Colon (tissue), 2 donors: ENCODE results near the gene CDH22.

ENCODE experiments used
- FAIRE-seq: peaks from 2 replicates; lab custom pipeline; 2012; peaks lifted over from hg19 to GRCh38; lab: Jason Lieb, UNC
- donor health status: control.
- donor health status: control.

Gene CDH22

DNA sequence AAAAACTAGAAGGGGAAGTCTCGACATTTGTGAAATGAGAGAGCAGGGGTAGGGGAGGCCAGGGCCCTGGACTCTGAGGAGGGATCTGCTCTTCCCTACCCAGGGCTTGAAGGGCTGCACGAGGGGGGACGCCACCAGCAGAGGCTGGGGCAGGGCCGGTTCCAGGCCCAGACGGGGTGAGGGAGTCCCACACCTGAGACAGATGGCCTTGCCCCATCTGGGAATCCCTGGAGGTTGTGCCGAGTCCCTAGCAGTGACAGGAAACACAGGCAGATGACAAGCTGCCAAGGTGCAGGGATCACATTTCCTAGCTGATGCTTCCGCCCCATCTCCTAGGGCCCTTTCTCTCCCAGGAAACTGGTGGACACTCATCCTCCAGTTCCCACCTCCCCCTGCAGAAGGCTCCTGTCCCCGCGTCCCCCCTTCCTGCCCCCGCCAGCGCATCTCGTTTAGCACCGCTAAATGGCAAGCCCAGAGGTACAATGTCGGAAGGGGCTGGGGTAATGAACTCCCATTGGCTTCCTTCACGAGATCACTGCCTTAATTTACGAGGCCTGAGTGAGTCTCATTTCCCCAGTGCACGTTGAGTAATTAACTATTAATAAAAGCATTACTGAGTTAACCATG, 35.2 kb upstream of the CDH22 start:
- no peak for FAIRE-seq

DNA sequence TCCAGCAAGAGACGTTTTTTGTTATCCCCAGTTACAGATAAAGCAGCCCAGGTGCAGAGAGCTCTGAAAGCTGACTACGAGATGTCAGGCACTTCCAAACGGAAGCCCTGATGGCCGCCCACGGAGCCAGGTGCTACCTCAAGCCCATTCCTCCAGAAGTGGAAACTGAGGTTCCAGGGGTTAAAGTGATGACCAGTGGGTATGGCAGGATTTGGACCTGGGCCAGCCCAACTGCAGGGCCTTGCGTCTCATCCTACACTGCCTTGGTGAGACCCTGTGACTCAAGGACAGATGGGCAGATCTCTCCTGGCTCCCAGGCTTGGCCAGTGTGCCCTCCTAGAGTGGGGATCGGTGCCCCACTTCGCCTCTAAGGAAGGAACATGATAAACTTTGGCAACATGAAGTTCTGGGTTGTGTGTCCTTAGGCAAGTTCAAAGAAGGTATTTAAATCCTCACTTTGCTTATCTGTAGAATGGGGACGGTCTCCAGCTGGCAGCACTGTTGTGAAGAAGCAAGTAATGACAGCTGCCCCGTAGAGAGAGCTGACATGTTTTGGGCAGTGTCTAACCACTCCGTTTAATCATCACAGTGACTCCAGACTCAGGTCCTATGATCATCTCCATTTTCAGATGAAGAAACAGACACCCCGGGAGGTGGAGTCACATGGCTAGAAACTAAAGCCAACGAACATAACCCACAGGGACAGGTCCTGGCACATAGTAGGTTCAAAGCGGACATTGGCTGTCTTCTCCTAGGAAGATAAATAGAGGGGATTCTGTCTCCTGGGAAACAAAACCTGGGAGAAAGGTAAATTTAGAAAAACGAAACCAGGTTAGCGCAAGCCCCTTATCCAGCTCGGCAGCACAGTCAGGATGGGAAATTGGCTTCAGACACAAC, 34.4 kb upstream of the CDH22 start:
- FAIRE-seq = no peak

DNA sequence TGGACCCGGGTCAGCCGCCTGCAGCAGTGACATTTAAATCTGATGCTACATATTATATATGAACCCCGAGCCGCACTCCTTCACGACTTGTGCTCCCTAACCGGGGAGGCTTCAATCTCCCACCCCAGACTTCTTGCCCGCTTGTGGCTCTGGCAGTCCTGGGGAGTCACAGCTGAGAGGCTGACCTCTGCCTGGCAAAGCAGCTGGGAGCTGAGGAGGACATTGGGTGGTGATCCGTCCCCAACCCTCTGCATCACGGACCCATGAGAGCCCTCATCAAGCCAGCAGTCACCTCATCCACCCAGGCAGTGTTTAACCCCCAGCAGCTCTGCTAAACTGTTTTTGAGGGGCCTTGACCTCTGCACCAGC, 33.7 kb upstream of the CDH22 start:
- no peak for FAIRE-seq

DNA sequence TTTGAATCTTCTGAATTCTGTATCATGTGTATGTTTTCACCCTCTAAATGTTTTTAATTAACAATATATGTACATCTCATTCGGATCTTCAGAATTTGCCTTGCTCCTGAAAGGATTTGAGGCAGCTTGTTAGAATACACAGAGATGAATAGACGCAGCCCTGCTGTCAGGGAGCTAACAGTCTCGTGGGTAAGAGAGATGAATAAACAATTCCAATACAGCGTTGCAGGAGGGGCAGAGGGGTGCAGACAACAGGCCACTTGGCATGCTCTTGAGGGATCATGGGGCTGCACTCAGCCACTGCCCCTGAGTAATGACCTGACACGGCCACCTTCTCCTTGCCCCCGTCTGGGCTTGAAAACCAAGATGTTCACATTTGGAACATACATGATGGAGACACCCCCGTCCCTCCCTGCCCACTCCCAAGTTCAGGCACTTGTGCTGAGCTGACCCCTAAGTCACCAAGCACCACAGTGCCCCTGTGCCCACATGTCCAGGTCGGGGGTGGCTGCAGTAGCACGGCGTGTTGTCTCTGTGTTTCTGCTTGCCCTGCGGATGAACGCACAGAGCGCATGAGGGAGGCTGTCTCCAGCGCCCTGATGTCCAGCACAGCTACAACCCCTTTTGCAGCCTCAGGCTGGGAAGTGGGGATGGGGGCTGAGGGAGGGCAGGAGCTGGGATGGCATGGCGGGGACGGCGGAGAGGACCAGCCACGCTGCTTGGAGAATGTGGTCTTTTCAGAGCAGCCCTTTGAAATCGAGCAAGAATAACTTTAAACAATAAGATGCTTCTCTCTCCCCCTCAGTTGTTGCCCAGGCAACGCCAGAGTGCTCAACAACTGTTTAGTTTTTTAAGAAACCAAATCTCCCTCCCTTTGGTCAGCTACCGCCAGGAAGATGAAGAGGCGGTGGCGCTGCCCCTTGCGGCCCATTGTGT, 33.0 kb upstream of the CDH22 start:
- FAIRE-seq = no peak

DNA sequence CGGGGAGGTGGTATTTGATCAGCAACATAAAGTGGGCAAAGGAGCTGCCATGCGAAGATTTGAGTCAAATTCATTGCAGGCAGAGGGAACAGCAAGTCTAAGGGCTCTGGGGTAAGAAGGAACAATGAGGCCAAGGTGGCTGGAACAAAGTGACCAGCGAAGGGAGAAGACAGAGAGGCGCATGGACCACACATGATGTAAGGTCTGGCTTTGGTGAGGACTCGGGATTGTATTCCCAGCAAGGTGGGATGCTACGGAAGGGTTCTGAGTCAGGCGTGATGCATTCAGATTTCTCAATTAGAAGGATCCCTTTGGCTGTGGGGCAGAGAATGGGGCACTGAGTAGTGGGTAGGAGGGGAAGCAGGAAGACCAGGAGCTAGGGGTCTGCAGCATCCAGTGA, 30.7 kb upstream of the CDH22 start:
- no peak for FAIRE-seq

DNA sequence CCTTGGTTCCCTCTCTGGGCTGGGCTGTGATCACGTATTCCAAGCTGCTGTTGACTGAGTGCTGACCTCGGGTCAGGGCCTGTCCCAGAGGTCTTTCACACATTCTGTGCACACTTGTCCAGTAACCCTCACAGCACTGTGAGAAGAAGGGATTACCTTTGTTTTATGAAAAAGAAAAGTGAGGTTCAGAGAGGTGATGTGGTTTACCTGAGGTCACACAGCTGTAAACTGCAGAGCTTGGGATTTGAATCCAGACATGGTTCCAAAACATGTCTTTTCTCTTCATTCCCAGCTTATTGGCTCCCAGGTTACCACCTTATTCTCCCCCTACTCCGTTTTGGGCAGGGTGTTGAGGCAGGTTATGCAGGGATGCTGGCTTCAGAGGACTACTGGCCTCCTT, 28.4 kb upstream of the CDH22 start:
- no peak for FAIRE-seq

DNA sequence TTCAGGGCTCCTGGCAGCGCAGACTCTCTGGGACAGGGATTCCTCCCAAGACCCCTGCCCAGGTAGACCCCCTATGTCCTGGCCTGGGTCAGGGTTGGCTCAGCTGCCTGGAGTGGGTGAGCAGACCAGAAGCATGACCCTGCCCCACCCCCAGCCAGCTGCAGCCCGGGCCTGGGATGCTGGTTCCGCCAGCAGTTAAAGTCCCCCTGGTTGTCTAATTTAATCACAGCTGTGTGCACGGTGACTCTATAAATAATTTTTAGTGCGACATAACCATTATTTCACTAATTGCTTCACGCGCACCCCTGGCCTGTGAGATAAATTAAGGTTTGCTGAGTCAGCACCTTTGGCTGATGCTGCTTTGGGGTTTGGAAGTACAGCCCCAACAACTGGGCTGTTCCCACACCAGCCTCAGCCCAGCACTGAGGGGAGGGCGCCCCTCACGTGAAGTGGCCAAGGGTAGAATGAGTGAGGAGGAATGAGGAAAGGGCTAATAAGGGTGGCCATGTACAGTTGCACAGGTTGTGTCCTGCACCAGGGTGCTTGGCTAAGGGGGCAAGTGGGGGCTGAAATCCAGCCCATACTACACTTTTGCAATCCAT, 26.1 kb upstream of the CDH22 start:
- FAIRE-seq = no peak

DNA sequence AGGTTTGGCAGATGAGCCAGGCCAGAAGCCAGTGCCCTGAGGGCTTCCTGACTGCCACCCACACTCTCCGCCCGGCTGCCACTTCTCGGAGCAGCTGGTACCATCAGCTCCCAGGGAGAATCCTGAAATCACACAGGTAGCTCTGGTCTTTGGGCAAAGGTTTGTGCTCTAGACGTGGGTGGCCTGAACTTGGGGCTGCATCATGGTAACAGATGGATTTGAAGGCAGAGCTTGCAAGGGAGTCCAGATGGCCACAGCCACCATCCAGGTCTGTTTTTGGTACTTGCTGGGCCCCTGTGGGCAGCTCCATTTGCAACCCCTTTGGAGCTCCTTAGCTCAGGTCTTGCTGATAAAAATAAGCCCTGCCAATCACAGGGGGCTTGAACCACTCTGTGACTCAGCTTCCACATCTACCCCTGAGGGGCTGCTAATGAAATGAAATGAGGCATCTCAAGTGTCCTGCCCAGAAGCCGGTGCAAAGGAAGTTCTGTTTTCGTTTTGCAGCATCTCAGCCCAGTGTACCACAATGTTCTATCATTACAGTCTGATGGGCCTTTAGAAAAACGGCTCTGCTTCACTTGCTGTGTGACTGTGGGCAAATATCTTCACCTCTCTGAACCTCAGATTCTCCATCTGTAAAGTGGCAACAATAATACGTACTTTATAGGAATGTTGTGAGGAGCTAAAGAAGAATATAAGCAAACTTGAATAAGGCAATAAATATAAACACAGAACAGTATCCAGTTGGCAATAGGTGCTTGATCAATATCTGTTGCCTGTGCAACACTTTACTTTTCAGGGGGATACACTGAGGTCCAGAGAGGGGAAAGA, 25.1 kb upstream of the CDH22 start:
- no peak for FAIRE-seq

DNA sequence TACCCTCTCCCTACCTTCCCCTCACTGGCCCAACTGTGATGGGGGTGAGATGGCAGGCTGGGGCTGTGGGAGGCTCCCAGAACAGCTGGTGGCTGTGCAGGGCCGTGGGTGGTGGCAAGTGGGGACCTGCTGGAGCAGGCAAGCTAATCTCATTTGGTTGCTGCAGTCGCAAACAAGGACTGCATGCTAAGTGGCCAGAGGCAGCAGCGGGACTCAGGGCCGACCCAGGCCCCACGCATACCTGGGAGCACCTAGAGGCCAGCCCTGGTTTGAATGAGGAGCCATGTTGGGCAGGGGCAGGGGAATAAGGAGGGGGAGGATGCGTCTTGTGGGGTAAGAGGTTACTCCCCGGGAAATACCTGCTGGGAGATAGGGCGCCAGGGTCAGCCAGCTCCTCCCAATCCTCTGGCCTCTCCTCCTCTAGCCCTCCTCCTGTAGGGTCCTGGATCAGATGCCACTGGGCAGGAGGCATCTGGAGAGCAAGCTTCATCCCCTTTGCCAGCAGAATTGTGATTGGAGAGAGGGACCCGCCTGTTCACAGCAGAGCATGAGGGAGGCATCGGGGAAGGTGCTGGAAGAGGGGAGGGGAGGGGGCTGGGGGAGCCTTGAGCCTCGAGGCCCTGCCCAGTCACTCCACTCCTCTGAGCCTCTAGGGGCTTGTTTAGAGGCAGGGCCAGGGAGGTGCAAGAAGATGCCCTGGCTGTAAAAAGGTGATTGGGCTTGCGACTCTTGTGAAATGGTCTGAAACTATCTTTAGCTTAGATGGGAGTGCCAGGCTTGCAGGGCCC, 24.3 kb upstream of the CDH22 start:
- FAIRE-seq = no peak

DNA sequence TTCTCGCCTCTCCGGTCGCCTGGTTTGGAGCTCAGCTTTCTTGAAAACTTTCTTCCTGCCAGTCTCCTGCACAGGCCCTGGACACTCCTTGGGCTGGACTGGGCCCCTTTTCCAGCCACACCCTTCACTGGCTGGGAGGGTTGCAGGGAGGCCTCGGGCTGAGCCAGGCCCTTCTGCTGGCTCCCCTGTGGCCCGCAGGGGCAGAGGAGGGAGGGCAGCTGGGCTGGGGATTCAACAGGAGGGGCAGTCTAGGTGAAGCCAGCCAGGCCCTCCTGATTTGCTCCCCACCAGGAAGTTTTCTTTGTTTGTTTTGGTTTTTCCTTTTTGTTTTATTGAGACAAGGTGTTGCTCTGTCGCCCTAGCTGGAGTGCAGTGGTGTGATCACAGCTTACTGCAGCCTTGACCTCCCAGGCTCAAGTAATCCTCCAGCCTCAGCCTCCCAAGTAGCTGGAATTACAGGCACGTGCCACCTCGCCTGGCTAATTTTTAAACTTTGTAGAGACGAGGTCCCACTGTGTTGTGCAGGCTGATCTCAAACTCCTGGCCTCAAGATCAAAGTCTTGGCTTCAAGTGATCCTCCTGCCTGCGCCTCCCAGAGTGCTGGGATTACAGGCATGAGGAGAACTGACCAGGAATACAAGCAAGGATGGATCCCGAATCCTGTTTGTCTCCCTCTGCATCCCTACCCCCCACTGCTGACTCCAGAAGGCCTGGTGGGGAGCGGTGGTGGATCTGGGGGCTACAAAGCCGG, 23.5 kb upstream of the CDH22 start:
- FAIRE-seq = no peak

DNA sequence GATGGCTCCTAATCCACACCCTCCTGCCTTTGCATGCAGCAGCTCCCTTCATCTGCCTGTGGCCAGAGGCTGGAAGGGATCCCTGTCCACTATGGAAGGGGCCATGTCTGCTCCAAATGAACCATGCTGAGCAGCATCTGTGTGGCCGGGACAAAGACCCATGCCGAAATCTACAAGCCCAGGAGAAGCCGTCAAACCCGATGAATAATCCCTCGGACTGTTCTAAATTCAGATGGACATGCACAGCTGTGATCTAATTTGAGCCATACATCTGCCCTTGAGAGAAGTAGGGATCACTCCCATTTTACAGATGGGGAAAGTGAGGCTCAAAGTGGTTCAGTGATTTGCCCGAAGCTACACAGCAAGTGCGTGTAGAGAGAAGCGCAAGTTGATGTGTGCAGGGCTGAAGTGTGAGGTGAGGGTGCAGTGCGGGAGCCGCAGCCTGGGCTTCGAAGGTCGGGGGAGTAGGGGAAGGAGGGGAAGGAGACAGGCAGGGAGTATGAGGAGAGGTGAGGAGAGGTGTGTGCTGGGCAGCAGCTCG, 22.6 kb upstream of the CDH22 start:
- FAIRE-seq = no peak

DNA sequence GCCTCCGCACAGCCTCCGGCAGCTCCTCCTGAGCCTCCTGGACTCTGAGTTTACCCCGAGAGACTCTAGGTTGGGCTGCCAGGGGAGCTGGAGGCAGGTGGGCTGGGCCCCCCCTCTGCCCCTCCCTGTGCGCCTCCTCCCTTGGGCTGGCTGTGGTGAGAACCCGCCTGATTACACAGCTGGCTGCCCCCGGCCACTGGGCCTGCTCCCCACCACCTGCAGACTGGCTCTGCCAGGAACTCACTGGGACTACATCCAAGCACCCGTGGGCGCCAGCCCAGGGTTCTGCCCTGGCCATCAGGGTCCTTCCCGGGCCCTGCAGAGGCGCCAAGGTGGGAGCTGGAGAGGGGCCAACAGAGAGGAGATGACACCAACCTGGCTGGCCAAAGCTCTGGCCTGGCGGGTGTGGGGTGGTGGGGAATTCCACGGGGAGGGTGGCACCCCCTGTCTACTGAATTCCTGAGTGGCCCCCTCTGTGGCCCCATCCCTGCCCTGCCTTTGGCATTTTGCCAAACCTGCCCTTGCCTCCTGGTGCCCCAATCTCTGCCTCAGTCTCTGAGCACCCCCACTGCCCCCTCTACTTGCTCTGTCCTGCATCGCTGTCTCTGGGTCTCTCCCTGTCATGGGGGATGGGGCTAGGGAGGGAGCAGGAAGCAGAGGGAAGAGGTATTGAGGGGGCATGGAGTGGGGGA, 21.9 kb upstream of the CDH22 start:
- no peak for FAIRE-seq

DNA sequence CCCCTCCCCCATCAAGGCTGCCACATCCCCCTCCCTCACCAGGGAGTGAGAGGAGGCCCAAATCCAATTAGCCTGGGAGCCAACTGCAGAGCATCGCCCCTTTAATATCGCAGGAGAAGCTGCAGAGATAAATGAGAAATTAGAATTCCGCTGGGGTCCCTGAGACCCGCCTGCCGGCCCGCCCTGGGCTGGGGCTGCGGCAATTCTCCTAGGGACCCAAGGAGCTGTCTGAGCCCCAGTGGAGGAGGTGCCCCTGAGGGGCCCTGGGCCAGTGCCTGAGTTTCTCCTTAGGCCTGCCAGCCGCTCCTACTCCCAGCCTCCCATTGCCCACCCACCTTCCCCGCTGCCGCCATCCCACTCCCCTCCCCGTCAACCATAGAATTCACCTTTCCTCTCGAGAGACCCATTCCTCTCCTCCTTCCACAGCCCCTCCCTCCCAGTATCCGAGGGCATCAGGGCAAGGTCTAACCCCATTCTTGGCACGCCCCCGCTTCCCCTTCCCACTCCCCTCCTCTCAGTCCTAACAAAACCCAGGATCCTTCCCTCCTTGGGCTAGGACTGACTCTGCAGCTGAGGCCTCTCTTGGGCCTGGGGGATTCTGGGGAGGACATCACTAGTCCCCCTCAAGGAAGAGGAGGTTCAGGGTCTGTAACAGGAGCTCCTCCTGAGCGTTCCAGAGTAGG, 20.0 kb upstream of the CDH22 start:
- no peak for FAIRE-seq

DNA sequence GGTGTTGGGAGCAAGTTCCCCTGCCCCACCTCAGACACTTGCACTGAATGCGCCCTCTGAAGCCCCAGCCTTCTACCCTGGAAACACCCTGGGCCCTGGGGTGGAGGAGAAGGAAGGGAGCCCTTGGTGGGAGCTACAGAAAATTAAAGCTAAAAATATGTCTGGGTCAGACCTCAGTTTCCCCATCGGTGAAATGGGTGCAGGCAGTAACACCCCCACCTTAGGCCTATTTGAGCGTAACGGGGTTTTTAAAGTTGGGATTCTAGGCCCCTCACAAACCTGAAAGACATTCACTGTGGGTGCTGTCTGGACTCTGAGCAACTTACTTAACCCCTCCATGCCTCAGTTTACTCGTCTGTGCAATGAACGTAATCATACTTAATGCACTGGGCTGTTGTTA, 19.3 kb upstream of the CDH22 start:
- no peak for FAIRE-seq

DNA sequence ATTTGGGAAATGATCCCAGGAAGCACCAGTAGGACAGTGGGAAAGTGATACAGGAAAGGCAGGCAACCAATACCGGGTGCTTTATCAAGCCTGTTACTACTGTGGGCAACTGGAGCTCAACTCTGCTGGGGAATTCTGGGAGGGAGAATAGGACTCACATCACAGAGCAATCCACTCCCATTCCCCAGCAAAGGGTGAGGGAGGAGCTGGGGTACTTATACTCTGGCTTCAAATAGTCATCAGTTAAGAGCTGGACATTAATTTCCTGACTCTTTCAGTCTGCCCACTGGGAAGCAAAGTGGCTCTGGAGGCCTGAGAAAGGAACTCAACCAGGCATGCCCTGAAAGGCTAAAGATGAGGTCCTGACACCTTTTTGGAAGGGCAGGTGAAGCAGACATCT, 17.5 kb upstream of the CDH22 start:
- no peak for FAIRE-seq

DNA sequence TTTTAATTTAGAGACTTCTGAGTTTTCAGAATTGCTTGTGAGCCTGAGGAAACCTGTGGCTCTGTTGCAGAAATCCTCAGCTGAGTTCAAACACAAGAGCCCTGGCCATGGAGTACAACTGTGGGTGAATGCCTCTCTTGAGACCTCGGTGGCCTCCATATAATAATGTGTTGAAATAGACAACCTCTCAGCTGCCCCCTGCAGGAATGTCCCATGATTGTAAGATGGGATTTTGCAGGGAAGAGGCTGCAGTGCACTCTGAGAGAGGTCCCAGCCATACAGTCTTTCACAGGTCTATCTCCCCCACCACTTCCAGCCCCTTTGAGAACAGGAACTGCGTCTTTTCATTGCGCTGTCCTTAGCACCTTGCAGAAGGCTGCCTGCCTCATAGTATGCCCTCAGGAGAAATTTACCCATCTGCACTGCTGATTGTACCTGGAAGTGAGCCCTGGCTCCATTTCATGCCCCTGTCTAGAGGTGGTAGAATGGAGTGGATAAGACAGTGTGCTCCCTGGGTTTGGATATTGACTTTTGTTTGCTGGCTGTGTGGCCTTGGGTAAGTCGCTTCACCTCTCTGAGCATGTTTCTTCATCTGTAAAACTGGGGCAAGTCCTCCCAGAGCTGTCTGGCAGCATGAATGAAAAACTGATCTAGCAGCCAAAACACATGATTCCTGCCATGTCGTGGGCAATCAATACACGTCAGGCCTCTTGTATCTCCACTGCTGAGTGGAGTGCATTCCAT, 16.8 kb upstream of the CDH22 start:
- no peak for FAIRE-seq

DNA sequence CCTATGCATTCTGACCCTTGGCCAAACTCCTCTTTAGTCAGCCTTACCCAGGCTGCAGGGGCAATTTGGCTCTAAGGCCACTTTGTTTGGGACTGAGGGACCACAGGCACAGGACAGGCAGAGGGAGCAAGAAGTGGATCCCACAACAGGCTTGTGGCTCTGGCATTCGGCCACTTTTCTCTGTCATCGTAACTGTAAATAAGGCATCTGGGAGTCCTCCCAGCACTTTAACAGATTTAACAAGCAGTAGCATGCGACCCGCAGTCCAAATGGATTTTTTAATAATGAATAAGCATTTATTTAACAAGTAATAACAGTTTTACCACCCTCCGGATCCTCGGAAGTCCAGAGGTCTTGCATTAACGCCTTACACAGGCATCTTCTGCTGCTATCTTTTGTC, 16.1 kb upstream of the CDH22 start:
- FAIRE-seq = no peak

DNA sequence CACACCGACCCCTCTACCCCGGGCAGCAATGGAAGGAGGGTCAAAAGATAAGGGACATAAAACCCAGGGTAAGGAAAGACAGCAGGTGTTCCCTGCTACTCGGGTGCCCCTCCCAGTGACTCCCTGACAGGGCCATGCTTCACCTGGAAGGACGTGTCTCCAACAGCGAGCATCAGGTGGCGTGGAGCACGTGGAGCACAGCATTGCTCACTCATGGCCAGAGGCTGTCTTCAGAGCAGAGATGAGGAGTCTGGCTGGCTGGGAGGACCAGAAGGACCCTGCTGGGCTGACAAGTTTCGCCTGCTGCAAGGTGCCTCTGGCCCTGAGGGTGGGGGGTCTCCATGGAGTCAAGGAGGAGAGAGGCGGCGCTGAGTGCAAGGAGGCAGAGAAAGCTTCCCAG, 15.3 kb upstream of the CDH22 start:
- FAIRE-seq = no peak
